GM20000 (cell line): Measurements from ENCODE around the gene TEX2.
"Not testable (repeated sequence)": the region's sequence is repeated elsewhere in the genome, so short reads cannot be mapped to it uniquely, and the experiment has no call there.

Source experiments
- DNase-seq: peaks from one replicate; pipeline ENCODE4 v3.0.0; 2012; ENCODE audit warnings: low spot score
- CTCF ChIP-seq: IDR thresholded peaks from 2 replicates; pipeline ENCODE4 v1.5.1; 2012; ENCODE audit warnings: mild to moderate bottlenecking, control low read depth; ENCODE audit errors: extremely low read depth, missing control alignments

The TEX2 gene

GRCh38 chr17:64185101-64185500 is 78.0 kb downstream of the TEX2 start:
- TF ChIP-seq CTCF: no peak
- no peak for DNase-seq

GRCh38 chr17:64183815-64184214 is 79.2 kb downstream of the TEX2 start:
- no peak for TF ChIP-seq CTCF
- no peak for DNase-seq

GRCh38 chr17:64182325-64183012 is 80.6 kb downstream of the TEX2 start:
- DNase-seq: no peak
- no peak for TF ChIP-seq CTCF

GRCh38 chr17:64180089-64181073 is 82.7 kb downstream of the TEX2 start:
- DNase-seq: no peak

GRCh38 chr17:64179024-64179423 is 84.0 kb downstream of the TEX2 start:
- DNase-seq: not testable (repeated sequence)

More at GRCh38 chr17:64180089-64181073, 82.7 kb downstream of the TEX2 start:
- no peak for TF ChIP-seq CTCF

GRCh38 chr17:64178011-64178825 is 84.8 kb downstream of the TEX2 start:
- no peak for TF ChIP-seq CTCF
- DNase-seq: no peak

- no peak for TF ChIP-seq CTCF
- DNase-seq: no peak
These were observed 85.6 kb downstream of the TEX2 start for GRCh38 chr17:64177311-64178010.
